Transverse colon (tissue), 4 donors: Measurements from ENCODE around the gene KLF7. TPM values are rescaled to one million over a fixed set of nuclear protein-coding genes. Genes with fewer than 3 reads are reported as not detected.

Experiments
- DNase-seq: peaks from one replicate; pipeline ENCODE4 v3.0.0-alpha.2; 2019
- H3K27ac ChIP-seq, 4 donors: fragments of 200-600 bp; sonication (generic); 2 replicates each; pipeline ENCODE4 v1.5.1; 2016 to 2018; ENCODE audit warnings: inconsistent platforms in 4 of 4
- H3K27me3 ChIP-seq: fragments of 200-600 bp; sonication (generic); 2 replicates; pipeline ENCODE4 v1.5.1; 2017; ENCODE audit warnings: inconsistent platforms
- H3K36me3 ChIP-seq, 4 donors: fragments of 200-600 bp; sonication (generic); 2 replicates each; pipeline ENCODE4 v1.5.1; 2017 to 2019; ENCODE audit warnings: inconsistent platforms in 4 of 4
- H3K4me1 ChIP-seq, 4 donors: fragments of 200-600 bp; sonication (generic); 2 replicates each; pipeline ENCODE4 v1.5.1; 2017 to 2020; ENCODE audit warnings: inconsistent platforms in 4 of 4
- H3K4me3 ChIP-seq, 4 donors: fragments of 200-600 bp; sonication (generic); 1 replicate in 1 of 4; 2 replicates in 3 of 4; pipeline versions ENCODE4 v1.5.1 to v1.6.1; 2017 to 2019; ENCODE audit warnings: inconsistent platforms in 4 of 4
- H3K9me3 ChIP-seq, 2 donors: fragments of 200-600 bp; sonication (generic); 2 replicates each; pipeline ENCODE4 v1.5.1; 2017 to 2019; ENCODE audit warnings: inconsistent platforms in 2 of 2
- EP300 ChIP-seq: sonication (generic); formaldehyde crosslinking; IDR thresholded peaks from one replicate; pipeline ENCODE4 v1.6.1; 2017; ENCODE audit warnings: antibody characterized with exemption, low read depth
- POLR2A ChIP-seq: fragments of 450-650 bp; IDR thresholded peaks from one replicate; pipeline ENCODE4 v1.6.1; 2016; ENCODE audit warnings: antibody characterized with exemption, mild to moderate bottlenecking, moderate library complexity
- POLR2AphosphoS5 ChIP-seq, 3 donors: sonication (generic); formaldehyde crosslinking; IDR thresholded peaks; one replicate each; pipeline ENCODE4 v1.6.1; 2016; ENCODE audit warnings: antibody characterized with exemption in 3 of 3
- WGBS, 2 donors: methylation state at CpG; one replicate each; pipeline ENCODE4 v1.1.5; 2018; ENCODE audit warnings: low coverage in 1 of 2; 5-methylcytosine and 5-hydroxymethylcytosine counted together
- in situ Hi-C, 4 donors: fragments of 200-750 bp; cut with MboI; loops; one replicate each; pipeline versions ENCODE4 v1.15.0 to v1.15.1; 2017; ENCODE audit warnings: low sequenced_read_pairs in 3 of 4, low pct_ligation_motif_present in 1 of 4, low pct_unique_long_range_greater_than_20kb in 1 of 4
- intact Hi-C: fragments of 100-400 bp; cut with DNase I; formaldehyde crosslinking; loops from one replicate; pipeline ENCODE4 v1.15.1; 2023; ENCODE audit warnings: low total_unique reads
- total RNA-seq, 4 donors: library from RNA; depleted of rRNA; stranded (reverse); fragments of >200 nt; gene quantifications; one replicate each; pipeline ENCODE4 v1.1.0, GENCODE V29; 2016
- TF ChIP-seq, protein P1 (sequence below), 5 experiments: fragments of 200-600 bp in 3 of 5; fragments of 450-650 bp in 2 of 5; sonication (generic) in 3 of 5; IDR thresholded peaks; 1 replicate in 2 of 5; 2 replicates in 3 of 5; pipeline ENCODE4 v1.5.1; 2016 to 2017; ENCODE audit warnings: antibody characterized with exemption in 5 of 5, inconsistent platforms in 3 of 5, mild to moderate bottlenecking in 2 of 5, moderate library complexity in 1 of 5

Gene KLF7
- total RNA-seq, 4 donors from 2014 or later: 6.2 to 43.4 (median 6.8) TPM

DNA sequence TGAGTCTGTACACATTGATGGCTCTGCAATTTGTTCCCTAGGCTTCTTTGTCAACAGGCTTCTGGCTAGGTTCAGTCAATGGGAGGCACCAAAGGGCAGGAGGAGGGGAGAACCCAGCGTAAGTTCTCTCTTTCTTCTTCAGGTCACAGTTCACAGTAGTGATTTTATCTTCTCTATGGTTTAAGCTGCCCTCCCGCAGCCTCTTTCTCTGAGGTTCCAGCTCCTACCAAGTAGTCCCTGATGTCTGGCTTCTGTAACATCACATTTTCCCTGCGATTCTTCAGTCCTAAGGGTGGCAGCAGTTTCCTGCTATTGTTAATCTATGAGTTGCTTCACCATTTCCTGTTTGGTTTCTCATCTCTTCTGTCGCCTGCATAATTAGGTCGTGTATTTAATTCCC is 119.0 kb downstream of the KLF7 start:
- WGBS, 2 donors: 29 to 41% methylated on average over 4 to 5 of the region's 5 CpGs
- in situ Hi-C loops: no loop called here
- intact Hi-C loops: no loop called here
- Histone ChIP-seq H3K27me3 (no peaks in the 10 kb centered on the region), H3K9me3 (no peaks in the 10 kb centered on the region), H3K4me3 (no peak overlapping the region), H3K4me1 (peaks cover 0 to 4% (median 0%) of the 10 kb centered on the region in 4 donors), H3K36me3 (no peaks in the 10 kb centered on the region), H3K27ac (no peak overlapping the region)
- TF ChIP-seq, protein P1, sequence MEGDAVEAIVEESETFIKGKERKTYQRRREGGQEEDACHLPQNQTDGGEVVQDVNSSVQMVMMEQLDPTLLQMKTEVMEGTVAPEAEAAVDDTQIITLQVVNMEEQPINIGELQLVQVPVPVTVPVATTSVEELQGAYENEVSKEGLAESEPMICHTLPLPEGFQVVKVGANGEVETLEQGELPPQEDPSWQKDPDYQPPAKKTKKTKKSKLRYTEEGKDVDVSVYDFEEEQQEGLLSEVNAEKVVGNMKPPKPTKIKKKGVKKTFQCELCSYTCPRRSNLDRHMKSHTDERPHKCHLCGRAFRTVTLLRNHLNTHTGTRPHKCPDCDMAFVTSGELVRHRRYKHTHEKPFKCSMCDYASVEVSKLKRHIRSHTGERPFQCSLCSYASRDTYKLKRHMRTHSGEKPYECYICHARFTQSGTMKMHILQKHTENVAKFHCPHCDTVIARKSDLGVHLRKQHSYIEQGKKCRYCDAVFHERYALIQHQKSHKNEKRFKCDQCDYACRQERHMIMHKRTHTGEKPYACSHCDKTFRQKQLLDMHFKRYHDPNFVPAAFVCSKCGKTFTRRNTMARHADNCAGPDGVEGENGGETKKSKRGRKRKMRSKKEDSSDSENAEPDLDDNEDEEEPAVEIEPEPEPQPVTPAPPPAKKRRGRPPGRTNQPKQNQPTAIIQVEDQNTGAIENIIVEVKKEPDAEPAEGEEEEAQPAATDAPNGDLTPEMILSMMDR (IDR thresholded peaks at IDR 0.05): no peak
- TF ChIP-seq POLR2A (no peak), POLR2AphosphoS5 (IDR thresholded peaks at IDR 0.05) (no peak), EP300 (no peak)
- DNase-seq: no peak

DNA sequence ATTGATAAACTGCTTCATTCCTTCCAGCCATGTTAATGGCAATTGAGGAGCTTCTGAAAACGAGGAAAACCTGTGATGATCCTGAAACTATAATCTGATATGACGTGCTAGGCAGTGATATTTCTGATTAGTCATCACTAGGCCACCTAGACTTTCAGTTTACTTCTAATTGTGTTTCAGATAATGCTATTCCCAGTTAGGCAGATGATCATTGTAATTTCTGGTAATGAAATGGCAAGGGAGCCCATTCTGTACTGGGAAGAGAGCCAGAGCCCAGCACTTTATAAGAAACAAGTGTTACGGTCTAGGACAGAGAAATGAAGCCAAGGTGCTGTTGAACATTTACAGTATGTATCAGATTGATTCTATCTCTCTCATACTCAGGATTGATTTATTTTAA is 120.2 kb downstream of the KLF7 start:
- Histone ChIP-seq H3K9me3 (no peaks in the 10 kb centered on the region), H3K27me3 (no peaks in the 10 kb centered on the region), H3K4me3 (no peak overlapping the region), H3K4me1 (peaks cover 0 to 4% (median 0%) of the 10 kb centered on the region in 4 donors), H3K36me3 (no peaks in the 10 kb centered on the region), H3K27ac (no peak overlapping the region)
- TF ChIP-seq, protein P1 (IDR thresholded peaks at IDR 0.05): no peak
- no peak for TF ChIP-seq POLR2A
- no peak for TF ChIP-seq POLR2AphosphoS5 (IDR thresholded peaks at IDR 0.05)
- TF ChIP-seq EP300: no peak
- no peak for DNase-seq
- in situ Hi-C loops (no loop called here), intact Hi-C loops (no loop called here)
- 52 to 60% methylated on average over 3 of the region's 3 CpGs for WGBS, 2 donors

GRCh38 chr2:207044379-207045362 is 121.1 kb downstream of the KLF7 start:
- no peak for DNase-seq
- Histone ChIP-seq H3K9me3 (no peaks in the 10 kb centered on the region), H3K4me3 (no peak overlapping the region), H3K36me3 (no peaks in the 10 kb centered on the region), H3K4me1 (peaks cover 0 to 4% (median 0%) of the 10 kb centered on the region in 4 donors), H3K27me3 (no peaks in the 10 kb centered on the region), H3K27ac (no peak overlapping the region)
- TF ChIP-seq POLR2A: no peak
- no peak for TF ChIP-seq EP300
- TF ChIP-seq POLR2AphosphoS5 (IDR thresholded peaks at IDR 0.05): no peak
- TF ChIP-seq, protein P1 (IDR thresholded peaks at IDR 0.05): no peak
- intact Hi-C loops: no loop called here
- in situ Hi-C loops: no loop called here
- WGBS, 2 donors: 67 to 70% methylated on average over 9 to 13 of the region's 13 CpGs

- no peak overlapping the region for H3K4me3 ChIP-seq
- TF ChIP-seq POLR2AphosphoS5 (IDR thresholded peaks at IDR 0.05) (no peak), POLR2A (no peak), EP300 (no peak)
- TF ChIP-seq, protein P1 (IDR thresholded peaks at IDR 0.05): no peak
- 17% methylated on average over 1 of the region's 1 CpG; no CpG with 5 or more reads in 1 of the 2 donors for WGBS, 2 donors
- in situ Hi-C loops: no loop called here
- H3K36me3 ChIP-seq: no peaks in the 10 kb centered on the region
- no peak for DNase-seq
- H3K27me3 ChIP-seq: no peaks in the 10 kb centered on the region
- intact Hi-C loops: no loop called here
- peaks cover 0 to 4% (median 0%) of the 10 kb centered on the region in 4 donors for H3K4me1 ChIP-seq
- H3K27ac ChIP-seq: no peak overlapping the region
- no peaks in the 10 kb centered on the region for H3K9me3 ChIP-seq
These were observed 122.9 kb downstream of the KLF7 start for GRCh38 chr2:207042841-207043240.
